ENCODE data around the gene RUNDC1.
"Not testable (repeated sequence)": the region's sequence is repeated elsewhere in the genome, so short reads cannot be mapped to it uniquely, and the experiment has no call there.

RUNDC1 gene

GRCh38 chr17:42980274-42980765 lies at the start of gene RUNDC1:
Gene RUNDC1 (plus strand): TSS chr17:42980565. CDS start chr17:42980577, 12 bp downstream.
- peak; percentile 81 to 82 for ATAC-seq

- no peak for ATAC-seq
Observed at GRCh38 chr17:42937712-42938596, 42.4 kb upstream of the RUNDC1 start.

- no peak for ATAC-seq
Observed at GRCh38 chr17:42944211-42944610, 36.2 kb upstream of the RUNDC1 start.

GRCh38 chr17:42946812-42947211 lies 33.6 kb upstream of the RUNDC1 start:
- ATAC-seq, result no peak

- ATAC-seq, result no peak
Observed at GRCh38 chr17:42950044-42950783, 30.2 kb upstream of the RUNDC1 start.

GRCh38 chr17:42953669-42954068 lies 26.7 kb upstream of the RUNDC1 start:
- ATAC-seq, result no peak

- ATAC-seq, result peak; percentile 98 to 100
Observed at GRCh38 chr17:42964161-42964932, 16.0 kb upstream of the RUNDC1 start, which contains the start of gene AARSD1. Gene AARSD1 (minus strand): TSS chr17:42964454. CDS start chr17:42964440, 14 bp downstream.

GRCh38 chr17:42967925-42968324 lies 12.4 kb upstream of the RUNDC1 start:
- ATAC-seq, result no peak

- no peak for ATAC-seq
Observed at GRCh38 chr17:42969001-42969581, 11.3 kb upstream of the RUNDC1 start.

- no peak for ATAC-seq
Observed at GRCh38 chr17:42971589-42971988, 8.8 kb upstream of the RUNDC1 start.

- not testable (repeated sequence) for ATAC-seq
Observed at GRCh38 chr17:42973323-42973722, 7.0 kb upstream of the RUNDC1 start.

GRCh38 chr17:42975265-42975664 lies 5.1 kb upstream of the RUNDC1 start:
- ATAC-seq, result no peak

GRCh38 chr17:42975701-42976100 lies 4.7 kb upstream of the RUNDC1 start:
- ATAC-seq, result not testable (repeated sequence)

GRCh38 chr17:42979511-42980273 lies 673 bp upstream of the RUNDC1 start, which contains the start of gene PTGES3L:
Gene PTGES3L (minus strand): TSS chr17:42980080. CDS start chr17:42980053, 27 bp downstream.
- peak; percentile 46 to 50 for ATAC-seq

GRCh38 chr17:42980766-42981397 lies 517 bp downstream of the RUNDC1 start:
- ATAC-seq, result peak; percentile 84 to 86

GRCh38 chr17:42982266-42982665 lies 1.9 kb downstream of the RUNDC1 start:
- no peak for ATAC-seq

- no peak for ATAC-seq
Observed at GRCh38 chr17:42985225-42985624, 4.9 kb downstream of the RUNDC1 start.

GRCh38 chr17:42989141-42989540 lies 8.8 kb downstream of the RUNDC1 start:
- ATAC-seq, result no peak

- ATAC-seq, result no peak
Observed at GRCh38 chr17:42989726-42990652, 9.6 kb downstream of the RUNDC1 start.

GRCh38 chr17:42991471-42991870 lies 11.1 kb downstream of the RUNDC1 start:
- no peak for ATAC-seq
